Esophagus squamous epithelium (tissue), 5 donors: ENCODE data around the gene GDF3. TPM values are rescaled to one million over a fixed set of nuclear protein-coding genes. Genes with fewer than 3 reads are reported as not detected.
A peak's percentile ranks its signal among the peaks of the same experiment; 100 is the strongest.

Experiments used
- DNase-seq: peaks from one replicate; lab custom pipeline; 2025; lab: John Stamatoyannopoulos, UW
- H3K27ac ChIP-seq, 4 donors: fragments of 200-600 bp; sonication (generic); one replicate each; pipeline ENCODE4 v1.5.1; 2016 to 2019; ENCODE audit warnings: mild to moderate bottlenecking in 1 of 4
- H3K27me3 ChIP-seq, 4 donors: fragments of 200-600 bp; sonication (generic); 1 replicate in 3 of 4; 2 replicates in 1 of 4; pipeline versions ENCODE4 v1.5.1 to v1.6.0; 2017 to 2021; ENCODE audit warnings: antibody characterized with exemption in 1 of 4
- H3K36me3 ChIP-seq, 3 donors: fragments of 200-600 bp; sonication (generic); one replicate each; pipeline ENCODE4 v1.5.1; 2016 to 2019
- H3K4me1 ChIP-seq, 3 donors: fragments of 200-600 bp; sonication (generic); one replicate each; pipeline ENCODE4 v1.5.1; 2017 to 2019
- H3K4me3 ChIP-seq, 4 donors: fragments of 200-600 bp; sonication (generic); 1 replicate in 3 of 4; 2 replicates in 1 of 4; pipeline ENCODE4 v1.5.1; 2016 to 2019; ENCODE audit warnings: mild to moderate bottlenecking in 2 of 4, moderate library complexity in 1 of 4
- H3K9me3 ChIP-seq, 3 donors: fragments of 200-600 bp; sonication (generic); one replicate each; pipeline ENCODE4 v1.5.1; 2016 to 2019
- POLR2A ChIP-seq, 4 donors: fragments of 450-650 bp; IDR thresholded peaks; one replicate each; pipeline ENCODE4 v1.6.1; 2017; ENCODE audit warnings: antibody characterized with exemption in 4 of 4, mild to moderate bottlenecking in 4 of 4, moderate library complexity in 3 of 4
- WGBS, 2 donors: methylation state at CpG; one replicate each; pipeline ENCODE4 v1.1.5; 2018; 5-methylcytosine and 5-hydroxymethylcytosine counted together
- intact Hi-C: fragments of 100-400 bp; cut with DNase I; formaldehyde crosslinking; loops from one replicate; pipeline ENCODE4 v1.15.0; 2022
- total RNA-seq, 4 donors: library from RNA; depleted of rRNA; stranded (reverse); fragments of >200 nt; gene quantifications; one replicate each; pipeline ENCODE4 v1.1.0, GENCODE V29; 2016
- TF ChIP-seq, protein P1 (sequence below), 6 experiments: fragments of 450-650 bp in 4 of 6; fragments of 200-600 bp in 2 of 6; sonication (generic) in 2 of 6; IDR thresholded peaks; one replicate each; pipeline ENCODE4 v1.5.1; 2016 to 2019; ENCODE audit warnings: antibody characterized with exemption in 6 of 6, mild to moderate bottlenecking in 4 of 6, moderate library complexity in 4 of 6
- donor health status: DM: yes; HTN: yes; CAD: no.

Gene GDF3
- total RNA-seq, 4 donors from 2014 or later: not detected

DNA sequence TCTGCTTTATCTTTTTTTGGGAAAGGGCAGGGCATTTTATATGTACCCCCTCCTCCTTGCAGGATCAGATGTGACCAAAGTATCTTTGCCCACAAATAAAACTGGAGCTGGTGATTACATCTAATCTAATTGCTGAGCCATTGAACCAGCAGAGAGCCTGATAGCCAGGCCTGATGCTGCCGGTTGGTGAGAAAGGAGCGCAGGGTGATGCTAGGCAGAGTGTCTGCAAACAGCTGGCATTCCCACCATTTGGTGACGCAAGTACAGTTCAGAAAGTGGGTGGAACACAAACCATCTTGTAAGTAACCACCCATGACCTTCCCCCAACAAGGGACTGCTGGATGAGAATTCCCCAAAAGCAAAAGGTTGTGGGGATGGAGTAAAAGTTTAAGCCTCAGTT, 28.4 kb upstream of the GDF3 start:
- peaks cover 0 to 13% (median 0%) of the 10 kb centered on the region in 4 donors for H3K27me3 ChIP-seq
- no peak for TF ChIP-seq POLR2A (IDR thresholded peaks at IDR 0.05)
- TF ChIP-seq, protein P1, sequence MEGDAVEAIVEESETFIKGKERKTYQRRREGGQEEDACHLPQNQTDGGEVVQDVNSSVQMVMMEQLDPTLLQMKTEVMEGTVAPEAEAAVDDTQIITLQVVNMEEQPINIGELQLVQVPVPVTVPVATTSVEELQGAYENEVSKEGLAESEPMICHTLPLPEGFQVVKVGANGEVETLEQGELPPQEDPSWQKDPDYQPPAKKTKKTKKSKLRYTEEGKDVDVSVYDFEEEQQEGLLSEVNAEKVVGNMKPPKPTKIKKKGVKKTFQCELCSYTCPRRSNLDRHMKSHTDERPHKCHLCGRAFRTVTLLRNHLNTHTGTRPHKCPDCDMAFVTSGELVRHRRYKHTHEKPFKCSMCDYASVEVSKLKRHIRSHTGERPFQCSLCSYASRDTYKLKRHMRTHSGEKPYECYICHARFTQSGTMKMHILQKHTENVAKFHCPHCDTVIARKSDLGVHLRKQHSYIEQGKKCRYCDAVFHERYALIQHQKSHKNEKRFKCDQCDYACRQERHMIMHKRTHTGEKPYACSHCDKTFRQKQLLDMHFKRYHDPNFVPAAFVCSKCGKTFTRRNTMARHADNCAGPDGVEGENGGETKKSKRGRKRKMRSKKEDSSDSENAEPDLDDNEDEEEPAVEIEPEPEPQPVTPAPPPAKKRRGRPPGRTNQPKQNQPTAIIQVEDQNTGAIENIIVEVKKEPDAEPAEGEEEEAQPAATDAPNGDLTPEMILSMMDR (IDR thresholded peaks at IDR 0.05): no peak
- no peak overlapping the region for H3K4me3 ChIP-seq
- H3K4me1 ChIP-seq: no peaks in the 10 kb centered on the region
- intact Hi-C loops: no loop called here
- no peaks in the 10 kb centered on the region for H3K36me3 ChIP-seq
- 61 to 67% methylated on average over 3 of the region's 3 CpGs for WGBS, 2 donors
- no peak overlapping the region for H3K27ac ChIP-seq
- H3K9me3 ChIP-seq: no peaks in the 10 kb centered on the region
- no peak for DNase-seq

DNA sequence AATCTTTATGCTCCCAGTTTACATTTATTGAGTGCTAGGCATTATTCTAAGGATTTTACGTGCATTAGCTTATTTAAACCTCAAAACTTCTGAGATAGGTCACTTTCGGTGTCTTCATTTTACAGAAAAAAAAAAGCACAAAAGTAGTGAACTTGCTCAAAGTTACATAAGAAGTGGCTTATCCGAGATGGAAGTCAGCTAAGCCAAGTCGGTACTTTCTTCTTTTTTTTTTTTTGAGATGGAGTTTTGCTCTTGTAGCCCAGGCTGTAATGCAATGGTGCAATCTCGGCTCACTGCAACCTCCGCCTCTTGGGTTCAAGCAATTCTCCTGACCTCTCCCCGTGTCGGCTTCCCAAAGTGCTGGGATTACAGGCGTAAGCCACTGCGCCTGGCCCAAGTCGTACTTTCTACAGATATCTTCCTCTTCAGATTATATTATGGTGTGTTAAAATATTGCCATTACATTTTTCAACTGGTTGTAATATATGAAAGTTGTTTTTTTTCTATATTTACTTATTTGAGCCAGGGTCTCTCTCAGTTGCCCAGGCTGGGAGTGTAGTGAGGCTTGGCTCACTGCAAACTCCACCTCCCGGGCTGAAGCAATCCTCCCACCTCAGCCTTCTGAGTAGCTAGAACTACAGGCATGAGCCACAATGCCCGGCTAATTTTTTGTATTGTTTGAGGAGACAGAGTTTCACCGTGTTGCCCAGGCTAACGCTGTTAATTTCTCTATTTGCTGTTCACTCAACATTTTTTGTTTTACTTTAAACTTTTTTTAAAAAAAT, 24.6 kb upstream of the GDF3 start:
- DNase-seq: no peak
- intact Hi-C loops: no loop called here
- Histone ChIP-seq H3K36me3 (no peaks in the 10 kb centered on the region), H3K9me3 (no peaks in the 10 kb centered on the region), H3K27ac (no peak overlapping the region), H3K4me3 (no peak overlapping the region), H3K4me1 (no peaks in the 10 kb centered on the region), H3K27me3 (peaks cover 0 to 8% (median 0%) of the 10 kb centered on the region in 4 donors)
- WGBS, 2 donors: 59 to 64% methylated on average over 15 of the region's 15 CpGs
- TF ChIP-seq POLR2A (IDR thresholded peaks at IDR 0.05): no peak
- TF ChIP-seq, protein P1 (IDR thresholded peaks at IDR 0.05): no peak

DNA sequence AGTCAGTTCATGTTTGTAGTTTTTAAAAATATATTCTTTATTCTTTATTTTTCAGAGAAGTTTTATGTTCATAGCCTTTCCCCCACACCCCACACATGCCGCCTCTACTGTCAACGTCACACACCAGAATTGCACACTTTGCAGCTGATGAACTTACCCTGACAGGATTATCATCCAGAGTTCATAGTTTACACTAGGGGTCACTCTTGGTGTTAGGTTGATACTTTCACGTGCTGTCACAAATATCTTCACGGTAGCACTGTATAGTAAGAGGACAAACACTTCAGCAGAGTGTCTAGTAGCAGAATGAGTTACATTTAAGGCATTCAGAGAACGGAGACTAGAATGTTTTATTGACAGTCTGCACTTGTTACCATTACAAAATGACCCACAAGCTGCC, 20.8 kb upstream of the GDF3 start:
- DNase-seq: no peak
- Histone ChIP-seq H3K36me3 (no peaks in the 10 kb centered on the region), H3K9me3 (no peaks in the 10 kb centered on the region), H3K27me3 (peaks cover 0 to 7% (median 0%) of the 10 kb centered on the region in 4 donors), H3K4me3 (no peak overlapping the region), H3K27ac (no peak overlapping the region), H3K4me1 (no peaks in the 10 kb centered on the region)
- intact Hi-C loops: no loop called here
- WGBS, 2 donors: 5 to 15% methylated on average over 5 of the region's 5 CpGs
- TF ChIP-seq, protein P1 (IDR thresholded peaks at IDR 0.05): peak in 1 of 6 experiments; percentile 14
- no peak for TF ChIP-seq POLR2A (IDR thresholded peaks at IDR 0.05)

DNA sequence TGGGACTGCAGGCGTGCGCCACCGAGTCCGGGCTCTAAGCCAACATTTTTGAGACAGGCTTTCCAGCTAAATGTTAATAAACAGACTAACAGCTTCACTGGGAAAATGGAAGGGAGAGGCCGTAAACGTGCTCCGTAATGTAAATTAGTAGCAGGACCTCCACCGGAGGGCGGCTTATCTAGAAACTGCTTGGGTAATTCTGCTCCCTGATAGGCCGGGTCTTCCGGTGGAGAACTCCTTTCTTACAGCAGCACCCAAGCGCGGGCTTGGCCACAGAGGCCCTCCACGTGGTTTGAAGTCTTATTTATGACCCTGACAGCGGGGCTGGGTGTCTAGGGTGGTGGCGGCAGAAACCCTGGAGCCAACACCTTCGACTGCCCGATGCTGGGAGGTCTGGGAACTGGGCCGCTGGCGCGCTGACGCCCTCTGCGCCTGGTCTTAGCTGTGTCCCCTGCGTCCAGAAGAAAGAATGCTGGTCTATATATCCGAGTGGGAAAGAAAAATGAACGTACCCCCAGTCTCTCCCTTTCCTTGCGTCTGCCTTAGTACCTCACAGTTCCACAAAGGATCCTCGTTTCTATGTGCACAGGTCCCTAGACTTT, 17.4 kb upstream of the GDF3 start:
- 87 to 93% methylated on average over 19 to 25 of the region's 28 CpGs for WGBS, 2 donors
- H3K27me3 ChIP-seq: no peaks in the 10 kb centered on the region
- TF ChIP-seq, protein P1 (IDR thresholded peaks at IDR 0.05): no peak
- no peak for TF ChIP-seq POLR2A (IDR thresholded peaks at IDR 0.05)
- intact Hi-C loops: no loop called here
- no peaks in the 10 kb centered on the region for H3K9me3 ChIP-seq
- no peak overlapping the region for H3K27ac ChIP-seq
- no peak overlapping the region for H3K4me3 ChIP-seq
- no peak for DNase-seq
- no peaks in the 10 kb centered on the region for H3K36me3 ChIP-seq
- H3K4me1 ChIP-seq: no peaks in the 10 kb centered on the region

DNA sequence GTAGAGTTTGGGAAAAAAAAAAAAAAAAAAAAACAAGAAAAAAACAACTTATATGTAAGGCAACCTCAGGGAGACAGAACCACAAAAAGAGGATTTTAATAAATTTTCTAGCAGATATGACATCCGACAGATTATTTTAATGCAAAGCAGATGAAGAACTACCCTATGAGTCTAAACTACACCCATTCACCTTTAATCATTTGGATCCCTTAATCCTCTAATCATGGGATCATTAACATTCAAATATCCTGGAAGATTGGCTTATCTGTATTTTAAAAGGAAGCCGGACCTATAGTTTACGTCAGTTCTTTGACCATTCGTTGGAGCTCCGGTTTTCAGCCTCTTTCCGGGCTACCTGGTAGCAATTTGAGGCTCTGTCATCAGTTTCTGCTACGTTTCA, 15.6 kb upstream of the GDF3 start, which contains the start of gene DPPA3:
TSS of gene DPPA3 (plus strand) at position 301 of the 400 bp plus-strand sequence. CDS start 138 bp downstream, outside the sequence.
- Histone ChIP-seq H3K9me3 (no peaks in the 10 kb centered on the region), H3K4me1 (no peaks in the 10 kb centered on the region), H3K36me3 (no peaks in the 10 kb centered on the region), H3K27ac (no peak within 1 kb of the TSS), H3K4me3 (no peak within 1 kb of the TSS), H3K27me3 (no peaks in the 10 kb centered on the region)
- intact Hi-C loops: no loop called here
- WGBS, 2 donors: 71 to 87% methylated on average over 7 of the region's 7 CpGs
- DNase-seq: no peak
- TF ChIP-seq, protein P1 (IDR thresholded peaks at IDR 0.05): no peak
- no peak for TF ChIP-seq POLR2A (IDR thresholded peaks at IDR 0.05)
